GM04503 (cell line): ENCODE data around the gene AQP2.
"Not testable (repeated sequence)": the region's sequence is repeated elsewhere in the genome, so short reads cannot be mapped to it uniquely, and the experiment has no call there.

ENCODE experiments used
- DNase-seq: peaks from one replicate; pipeline ENCODE4 v3.0.0-alpha.2; 2012; ENCODE audit warnings: low read depth

AQP2 gene

DNA sequence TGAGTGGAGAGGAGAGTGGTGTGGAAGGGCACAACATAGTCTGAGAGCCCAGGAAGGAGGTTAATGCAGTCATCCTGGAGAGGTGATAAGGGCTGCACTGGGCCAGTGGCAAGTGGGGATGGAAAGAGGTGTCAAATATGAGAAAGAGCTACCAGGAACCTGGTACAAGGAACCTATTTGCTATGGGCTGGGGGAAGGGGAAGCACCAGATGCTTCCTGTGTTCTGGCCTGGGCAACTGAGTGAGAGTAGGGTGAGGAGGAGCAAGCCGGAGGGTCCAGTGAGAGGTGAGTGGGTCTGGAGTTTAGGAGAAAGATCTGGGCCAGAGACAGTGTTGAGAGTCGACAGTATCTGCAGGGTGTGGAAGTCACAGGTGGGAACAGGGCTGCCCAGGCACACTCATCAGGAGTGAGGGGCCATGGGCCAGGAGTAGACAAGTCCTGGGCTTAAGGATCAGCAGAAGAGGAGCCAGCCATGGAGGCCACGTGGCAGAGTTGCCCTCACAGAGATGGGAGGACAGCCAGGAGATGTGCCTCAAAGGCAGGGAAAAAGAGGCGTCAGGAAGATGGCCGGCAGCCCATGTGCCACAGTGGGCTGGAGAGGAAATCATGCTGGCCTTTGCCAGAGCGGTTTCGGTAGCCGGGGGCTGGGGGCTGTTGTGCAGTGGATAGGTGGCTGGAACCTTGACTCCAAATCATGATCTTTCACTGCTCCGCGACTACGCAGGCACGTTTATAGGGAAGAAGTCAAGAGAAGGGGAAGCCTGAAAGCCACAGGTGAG, 19.3 kb downstream of the AQP2 start:
- no peak for DNase-seq

DNA sequence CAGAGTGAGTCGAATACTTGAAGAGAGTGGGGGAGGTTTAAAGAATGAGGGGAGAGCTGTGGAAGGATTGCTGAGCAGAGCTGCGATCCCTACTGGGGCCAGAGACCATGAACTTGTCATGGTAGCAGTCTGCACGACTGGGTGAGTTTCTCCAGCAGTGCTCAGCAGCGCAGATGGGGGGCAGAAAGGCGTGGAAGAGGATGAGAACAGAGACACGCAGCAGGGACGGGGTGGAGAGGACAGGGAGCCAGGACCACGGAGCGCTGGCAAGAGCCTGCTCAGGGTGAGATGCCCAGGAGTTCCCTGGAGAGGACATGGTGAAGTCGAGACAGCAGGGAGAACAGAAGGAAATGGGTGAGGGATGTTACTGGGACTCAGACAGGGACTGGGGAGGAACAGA, 20.1 kb downstream of the AQP2 start:
- no peak for DNase-seq

DNA sequence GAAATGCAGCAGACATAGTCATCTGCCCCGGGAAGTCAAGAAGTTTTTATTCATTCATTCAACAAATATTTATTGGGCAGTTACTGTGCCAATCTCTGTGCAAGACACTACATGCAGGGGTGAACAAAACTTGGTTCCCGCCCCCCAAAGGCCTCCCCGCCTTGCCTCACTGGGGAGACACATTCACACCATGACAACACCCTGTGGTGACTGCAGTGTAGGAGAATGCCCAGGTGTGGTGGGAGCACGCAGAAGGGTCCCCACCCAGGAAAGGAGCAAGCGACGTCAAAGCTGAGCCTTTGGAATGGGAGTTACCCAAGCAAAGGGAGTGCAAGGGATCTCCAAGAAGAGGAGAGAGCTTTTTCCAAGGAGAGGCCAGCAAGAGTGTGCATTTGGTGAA, 20.6 kb downstream of the AQP2 start:
- no peak for DNase-seq

DNA sequence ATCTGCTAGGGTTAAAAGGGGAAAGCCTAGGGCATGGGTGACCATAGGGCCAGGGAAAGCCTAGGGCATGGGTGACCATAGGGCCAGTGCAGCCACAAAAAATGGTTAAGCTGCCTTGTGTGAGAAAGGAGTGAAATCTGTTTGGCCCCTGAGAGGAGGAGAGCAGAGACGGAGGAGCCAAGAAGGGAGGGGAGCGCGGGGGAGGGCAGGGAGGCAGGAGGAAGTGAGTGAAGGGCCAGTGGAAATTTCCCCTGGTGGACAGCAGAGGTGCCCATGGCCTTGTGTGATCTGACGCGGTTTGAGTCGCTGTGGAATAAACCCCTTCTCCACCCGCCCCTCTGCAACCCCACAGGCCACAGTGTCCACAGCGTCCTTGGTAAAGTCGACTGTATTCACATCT, 21.6 kb downstream of the AQP2 start:
- no peak for DNase-seq

DNA sequence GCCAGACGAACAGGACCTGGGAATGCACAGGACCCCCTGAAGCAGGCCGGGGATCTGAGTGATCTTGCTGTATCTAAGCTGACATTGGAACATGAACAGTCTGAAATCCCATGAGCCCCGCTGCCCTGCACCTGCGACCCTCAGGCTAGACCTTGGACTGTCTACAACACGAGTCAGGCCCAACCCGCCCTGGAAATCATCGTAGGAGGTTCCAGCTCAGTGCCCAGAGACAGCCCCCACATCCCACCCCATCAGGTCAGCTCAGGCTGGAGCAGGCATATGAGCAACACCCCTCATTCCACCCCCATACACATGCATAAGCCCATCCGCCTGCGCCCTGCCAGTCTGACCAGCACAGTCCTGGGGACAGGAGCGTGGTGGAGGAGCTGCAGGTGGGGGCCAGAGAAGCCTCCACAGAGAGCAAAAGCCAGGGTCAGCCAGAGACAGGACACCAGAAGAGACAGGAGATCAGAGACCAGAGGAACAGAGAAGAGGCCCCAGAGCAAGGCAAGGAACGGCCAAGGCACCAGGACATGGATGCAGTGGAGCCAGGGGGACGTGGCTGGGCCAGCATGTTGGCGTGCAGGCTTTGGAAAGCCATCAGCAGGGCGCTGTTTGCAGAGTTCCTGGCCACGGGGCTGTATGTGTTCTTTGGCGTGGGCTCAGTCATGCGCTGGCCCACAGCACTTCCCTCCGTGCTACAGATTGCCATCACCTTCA, 22.3 kb downstream of the AQP2 start, which contains the start of gene AQP6:
Gene AQP6 (plus strand): TSS at position 307 of the 720 bp plus-strand sequence. CDS start 227 bp downstream, at position 534.
- DNase-seq: no peak

DNA sequence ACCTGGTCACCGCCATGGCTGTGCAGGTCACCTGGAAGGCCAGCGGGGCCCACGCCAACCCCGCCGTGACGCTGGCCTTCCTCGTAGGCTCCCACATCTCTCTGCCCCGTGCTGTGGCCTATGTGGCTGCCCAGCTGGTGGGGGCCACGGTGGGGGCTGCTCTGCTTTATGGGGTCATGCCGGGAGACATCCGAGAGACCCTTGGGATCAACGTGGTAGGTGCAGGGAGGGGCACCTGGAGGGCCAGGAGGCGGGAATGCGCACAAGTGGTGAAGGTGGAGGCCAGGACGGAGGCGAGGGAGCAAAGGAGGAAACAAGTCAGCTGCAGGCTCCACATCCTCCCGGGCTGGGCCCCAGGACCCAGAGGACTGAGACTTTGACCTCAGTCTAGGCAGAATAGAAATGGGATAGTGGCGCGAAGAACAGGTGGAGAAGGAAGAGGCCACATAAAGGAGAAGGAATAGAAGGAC, 22.9 kb downstream of the AQP2 start:
- no peak for DNase-seq

DNA sequence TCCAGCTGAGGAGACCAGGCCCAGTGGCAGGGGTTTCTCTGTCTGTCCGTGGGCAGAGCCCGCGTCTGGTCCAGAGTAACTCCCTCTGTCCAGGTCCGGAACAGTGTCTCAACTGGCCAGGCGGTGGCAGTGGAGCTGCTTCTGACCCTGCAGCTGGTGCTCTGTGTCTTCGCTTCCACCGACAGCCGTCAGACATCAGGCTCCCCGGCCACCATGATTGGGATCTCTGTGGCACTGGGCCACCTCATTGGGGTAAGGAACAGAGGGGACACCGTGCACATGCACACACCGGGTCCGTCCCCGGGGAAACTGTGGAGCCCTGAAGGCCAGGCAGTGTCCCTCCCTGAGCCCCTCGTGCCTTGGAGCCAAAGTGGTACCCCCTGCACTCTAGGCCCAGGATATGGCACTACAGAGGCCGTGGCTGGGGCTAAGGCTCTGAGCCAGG, 23.7 kb downstream of the AQP2 start:
- DNase-seq: no peak

DNA sequence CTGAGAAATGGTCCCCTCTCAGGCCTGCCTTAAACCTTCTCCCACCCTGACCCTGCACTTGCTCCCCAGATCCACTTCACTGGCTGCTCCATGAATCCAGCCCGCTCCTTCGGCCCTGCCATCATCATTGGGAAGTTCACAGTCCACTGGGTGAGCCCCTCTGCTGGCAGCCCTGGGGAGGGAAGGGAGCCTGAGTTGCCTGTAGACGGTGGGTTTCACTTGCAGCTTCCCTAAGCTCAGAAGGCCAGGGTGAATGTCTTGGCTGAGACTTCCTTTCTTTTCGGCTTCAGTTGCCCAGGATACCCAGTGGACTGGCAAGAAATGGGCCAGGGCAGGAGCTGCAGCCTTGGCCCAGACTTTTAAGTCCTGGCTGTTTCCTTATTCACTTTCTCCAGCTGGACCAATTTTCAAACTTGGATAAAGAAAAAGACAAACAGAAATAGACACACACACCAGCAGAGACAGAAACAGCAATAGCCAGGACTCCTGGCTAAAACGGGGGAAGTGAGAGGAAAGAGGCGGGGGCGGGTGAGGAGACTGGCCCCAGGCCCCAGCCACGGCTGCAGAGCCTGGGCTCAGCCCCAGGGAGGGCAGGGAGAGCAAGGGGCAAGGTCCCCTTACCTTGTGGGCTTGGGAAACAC, 24.3 kb downstream of the AQP2 start:
- DNase-seq: no peak

DNA sequence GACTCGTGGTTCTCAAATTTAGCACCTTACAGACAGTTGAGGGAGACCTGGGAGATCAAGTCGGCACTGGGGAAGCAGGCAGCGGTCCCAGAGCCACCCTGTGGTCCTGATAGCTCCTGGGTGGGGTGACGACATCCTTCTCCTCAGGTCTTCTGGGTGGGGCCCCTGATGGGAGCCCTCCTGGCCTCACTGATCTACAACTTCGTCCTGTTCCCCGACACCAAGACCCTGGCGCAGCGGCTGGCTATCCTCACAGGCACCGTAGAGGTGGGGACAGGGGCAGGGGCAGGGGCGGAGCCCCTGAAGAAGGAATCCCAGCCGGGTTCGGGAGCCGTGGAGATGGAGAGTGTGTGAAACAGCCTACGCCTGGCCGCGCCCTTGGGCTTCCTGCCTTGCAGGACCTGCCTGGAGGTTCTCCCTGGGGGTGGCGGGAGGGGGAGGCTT, 24.8 kb downstream of the AQP2 start:
- DNase-seq: no peak

DNA sequence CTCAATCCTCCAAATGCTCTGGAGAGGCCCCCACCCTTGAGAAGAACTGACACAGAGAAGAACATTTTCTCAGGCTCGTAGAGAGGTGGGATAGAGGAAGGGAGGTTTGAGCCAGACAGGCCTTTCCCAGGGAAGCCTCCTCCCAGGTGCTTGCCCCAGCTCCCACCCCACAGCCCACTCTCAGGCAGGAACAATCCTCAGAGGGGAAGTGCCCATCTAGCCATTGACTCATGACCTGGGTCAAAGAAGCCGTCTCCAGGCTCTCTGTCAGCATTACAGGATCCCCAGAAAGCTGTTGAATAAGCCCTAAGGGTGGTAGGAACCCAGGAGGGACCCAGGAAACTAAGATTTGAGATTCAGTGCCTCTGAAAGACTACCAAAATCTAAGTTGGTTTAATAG, 26.0 kb downstream of the AQP2 start:
- DNase-seq: no peak

DNA sequence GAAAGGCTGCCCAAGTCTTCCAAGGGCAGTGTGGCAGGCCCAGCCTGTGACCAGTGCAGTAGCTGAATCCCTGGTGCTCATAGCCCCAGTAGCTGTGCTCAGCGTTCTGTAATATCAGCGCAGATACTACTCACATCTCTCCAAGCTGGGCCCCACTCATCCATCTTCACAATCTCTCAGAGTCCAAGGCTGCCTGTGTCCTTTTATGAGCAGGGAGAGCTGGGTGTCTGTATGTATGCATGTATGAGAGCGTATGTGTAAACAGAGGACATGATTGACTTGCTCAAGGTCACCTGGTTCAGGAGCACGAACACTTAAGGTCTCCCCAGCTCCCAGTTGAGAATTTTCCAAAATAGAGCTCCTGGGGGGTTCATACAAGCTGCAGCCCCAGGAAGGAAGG, 27.6 kb downstream of the AQP2 start:
- DNase-seq: no peak

DNA sequence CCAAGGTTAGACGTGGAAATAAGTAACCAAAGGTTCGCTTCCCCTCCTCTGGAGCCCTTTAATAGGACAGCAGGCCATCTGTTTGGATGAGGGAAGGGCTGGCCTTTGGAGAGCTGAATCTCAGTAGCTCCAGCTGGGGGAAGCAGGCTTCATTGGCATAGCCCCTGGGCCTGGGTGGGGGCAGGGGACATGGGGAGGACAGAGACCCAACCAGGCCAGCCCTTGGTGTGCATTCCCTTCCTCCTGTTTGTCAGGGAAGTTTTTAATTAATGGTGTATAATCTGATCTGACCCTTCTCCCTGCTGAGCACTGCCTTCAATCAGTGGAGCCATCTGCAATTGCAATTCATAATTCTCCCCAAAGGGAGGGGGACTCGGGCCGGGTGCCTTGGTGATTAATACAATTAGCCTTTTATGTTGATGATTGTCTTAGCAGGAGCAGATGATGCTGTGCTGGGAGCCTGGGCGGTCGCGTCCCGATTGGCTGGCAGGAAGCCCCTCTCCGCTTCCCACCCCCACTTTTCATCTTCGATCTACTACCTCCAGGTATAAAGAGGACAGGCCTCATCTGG, 28.6 kb downstream of the AQP2 start:
- DNase-seq: no peak

DNA sequence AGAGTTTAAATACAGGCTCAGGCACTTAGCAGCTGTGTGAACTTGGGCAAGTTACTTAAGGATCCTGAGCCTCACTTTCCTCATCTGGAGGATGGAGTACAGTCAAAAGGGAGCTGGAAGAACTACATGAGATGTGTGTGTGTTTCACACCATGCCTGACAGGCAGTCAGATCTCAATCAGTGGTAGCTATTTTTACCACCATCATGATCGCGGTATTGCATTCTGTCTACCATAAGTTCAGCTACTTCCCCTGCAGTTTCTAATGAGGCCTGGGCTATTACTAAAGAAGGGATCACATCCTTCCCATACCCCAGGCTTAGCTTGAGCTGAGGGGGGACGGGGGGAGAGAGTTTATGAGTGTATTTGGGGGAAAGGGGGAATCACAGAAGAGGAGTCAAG, 29.3 kb downstream of the AQP2 start:
- DNase-seq: no peak

DNA sequence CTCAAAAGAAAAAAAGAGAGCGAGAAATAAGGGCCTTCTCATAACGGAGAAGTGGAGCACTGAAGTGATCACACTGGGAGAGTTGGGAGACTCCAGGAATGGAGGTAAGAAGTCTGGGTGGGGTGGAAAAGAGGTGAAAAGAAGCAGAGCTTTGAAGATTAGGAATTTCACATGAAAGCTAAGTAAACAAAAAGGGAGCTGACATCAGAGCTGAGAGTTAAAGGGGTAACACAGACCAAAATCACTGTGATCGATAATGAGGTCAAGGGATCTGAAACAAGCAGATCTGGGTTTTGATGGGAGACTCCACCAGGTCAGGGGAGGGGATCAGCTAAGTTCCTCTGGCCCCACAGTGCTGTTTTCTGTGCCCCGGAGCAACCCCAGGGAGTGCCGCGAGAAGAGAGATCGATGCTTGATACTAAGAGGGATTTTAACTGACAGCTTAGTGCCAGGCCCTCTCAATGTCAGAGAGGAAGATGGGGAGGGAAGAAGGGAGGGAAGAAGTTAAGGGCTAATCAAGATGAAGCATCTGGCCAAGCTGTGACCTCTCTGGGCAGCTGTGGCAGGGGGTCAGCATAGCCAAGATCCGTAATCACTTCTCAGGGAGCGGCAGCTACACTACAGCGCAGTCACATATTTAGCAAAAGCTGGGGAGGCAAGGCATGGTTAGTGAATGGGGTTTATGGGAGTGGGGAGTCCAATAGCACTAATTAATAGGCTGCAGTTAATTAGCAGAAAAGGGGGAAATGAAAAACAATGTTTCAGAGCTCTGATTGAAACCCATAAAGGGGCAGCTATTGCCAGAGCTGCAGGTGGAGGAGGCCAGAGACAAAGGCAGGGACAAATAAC, 30.2 kb downstream of the AQP2 start:
- no peak for DNase-seq

DNA sequence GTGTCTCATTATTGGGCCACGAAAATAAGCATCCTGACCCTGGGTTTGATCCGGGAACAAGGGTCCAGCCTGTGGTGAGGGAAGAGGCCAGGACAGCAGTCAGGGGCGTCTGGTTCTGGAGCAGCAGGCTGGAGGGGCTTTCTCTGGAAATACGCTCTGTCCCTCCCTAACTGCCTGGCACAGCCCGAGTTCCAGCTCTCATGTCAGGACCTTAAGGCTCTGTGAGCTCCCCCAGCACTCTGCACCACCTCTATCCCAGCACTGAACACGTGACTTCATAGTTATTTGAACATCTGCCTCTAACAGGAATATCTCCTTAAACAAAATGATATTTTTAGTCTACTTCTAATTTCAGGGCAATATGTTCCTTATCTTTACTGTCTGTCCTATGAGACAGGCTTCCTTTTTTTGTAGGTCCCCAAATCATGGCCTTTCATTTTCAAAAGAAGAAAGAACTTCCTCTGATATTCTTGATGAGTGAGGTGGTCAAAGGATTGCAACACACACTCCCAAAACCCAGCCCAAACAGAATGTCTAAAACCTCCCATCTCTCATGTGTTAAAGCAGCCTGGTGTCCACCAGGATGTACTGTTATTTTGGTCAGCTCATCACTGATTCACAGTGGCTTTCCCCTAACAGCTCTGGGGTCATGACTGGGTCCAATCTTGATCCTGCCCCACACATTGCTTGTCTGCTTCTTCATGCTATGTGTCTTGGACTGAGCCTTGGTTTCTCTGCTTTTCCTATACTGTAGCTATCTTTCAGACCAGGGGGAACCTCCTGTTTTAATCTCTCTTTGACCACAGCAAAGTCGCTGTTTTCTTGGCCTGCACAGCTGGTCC, 31.9 kb downstream of the AQP2 start:
- DNase-seq: no peak

DNA sequence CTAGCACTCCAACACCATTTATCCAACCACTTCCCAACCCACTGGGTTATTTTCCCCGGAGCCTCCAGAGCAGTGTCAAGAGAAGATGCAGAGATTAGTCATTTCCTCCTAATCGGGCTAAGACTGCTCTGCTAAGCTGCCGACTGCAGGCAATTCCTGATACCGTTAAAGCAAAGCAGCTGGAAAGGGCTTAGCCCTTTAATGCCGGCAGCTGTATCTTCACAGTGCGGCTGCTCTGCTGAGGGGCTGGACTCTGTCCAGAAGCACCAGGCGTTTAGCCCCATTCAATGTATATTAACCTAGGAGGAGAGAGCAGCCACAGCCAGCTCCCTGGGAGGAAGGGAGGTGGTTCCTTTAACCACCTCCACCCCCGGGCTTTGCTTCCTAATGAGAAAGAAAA, 33.4 kb downstream of the AQP2 start:
- DNase-seq: peak; percentile 40

DNA sequence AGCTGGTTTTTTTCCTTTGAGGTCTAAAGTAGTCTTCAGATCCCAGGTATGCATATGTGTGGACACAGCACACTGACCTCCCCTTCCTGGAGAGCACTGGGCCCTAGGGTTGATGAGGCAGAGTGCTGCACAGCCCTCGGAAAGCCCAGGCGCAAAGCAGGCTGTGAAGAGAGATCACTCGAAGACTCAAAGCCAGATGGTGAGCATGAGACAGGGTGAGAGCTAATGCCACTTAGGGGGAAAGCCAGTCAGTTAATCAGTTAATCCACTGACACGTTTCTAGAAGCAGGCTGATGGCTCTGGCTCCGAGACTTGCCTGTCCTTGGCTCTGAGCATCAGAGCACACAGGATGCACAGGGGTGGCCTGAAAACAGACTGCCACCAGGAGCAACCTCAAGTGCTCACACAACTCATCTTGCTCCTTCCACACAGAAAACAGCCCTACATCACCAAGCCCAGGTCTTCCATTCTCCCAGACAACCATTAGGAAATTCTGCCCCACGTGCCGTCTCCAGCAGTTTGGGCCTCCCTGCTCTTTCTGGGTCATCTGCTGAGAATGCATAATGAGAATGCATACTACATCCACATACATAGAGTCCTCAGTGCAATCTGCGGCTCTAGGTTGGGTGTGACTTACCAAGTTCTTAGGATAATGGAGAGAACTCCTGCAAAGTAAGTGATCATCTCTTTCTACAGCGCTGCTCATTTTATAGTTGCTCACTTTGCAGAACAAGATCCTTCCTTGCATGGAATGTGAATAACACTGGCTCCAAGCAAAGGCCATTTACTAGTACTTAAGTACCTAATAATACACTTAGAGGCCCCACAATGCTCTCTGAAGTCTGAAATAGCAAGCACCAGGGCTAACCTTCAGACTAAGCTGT, 34.2 kb downstream of the AQP2 start:
- no peak for DNase-seq

DNA sequence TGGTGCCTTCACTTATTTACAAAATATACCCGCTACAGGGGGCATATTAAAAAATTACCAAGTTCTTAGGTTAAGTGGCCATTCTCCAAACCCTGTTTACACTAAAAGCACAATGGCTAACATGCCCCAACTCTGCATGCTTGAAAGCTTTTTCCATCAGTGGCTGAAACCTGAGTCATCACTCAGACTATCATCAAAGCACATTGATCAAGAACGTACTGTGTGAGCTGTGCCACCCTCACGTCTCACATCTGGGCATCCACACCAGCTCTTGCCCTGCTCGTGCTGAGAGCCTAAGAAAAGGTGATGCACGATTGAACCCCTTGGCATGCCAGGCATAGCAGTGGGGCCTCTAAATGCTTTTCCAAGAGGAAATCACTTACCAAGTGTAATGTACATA, 35.4 kb downstream of the AQP2 start:
- no peak for DNase-seq

DNA sequence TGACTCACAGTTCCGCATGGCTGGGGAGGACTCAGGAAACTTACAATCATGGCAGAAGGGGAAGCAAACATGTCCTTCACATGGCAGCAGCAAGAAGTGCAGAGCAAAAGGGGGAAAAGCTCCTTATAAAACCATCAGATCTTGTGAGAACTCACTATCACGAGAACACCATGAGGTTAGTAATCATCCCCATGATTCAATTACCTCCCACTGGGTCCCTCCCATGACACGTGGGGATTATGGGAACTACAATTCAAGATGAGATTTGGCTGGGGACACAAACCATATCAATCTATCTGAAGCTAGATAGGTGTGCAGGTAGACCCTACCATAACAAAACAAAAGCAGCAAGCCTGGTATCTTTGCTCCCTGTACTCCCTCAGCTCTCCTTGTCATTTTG, 35.9 kb downstream of the AQP2 start:
- DNase-seq: not testable (repeated sequence)
